Measurements from ENCODE around the gene ELAVL1.

Gene ELAVL1

DNA sequence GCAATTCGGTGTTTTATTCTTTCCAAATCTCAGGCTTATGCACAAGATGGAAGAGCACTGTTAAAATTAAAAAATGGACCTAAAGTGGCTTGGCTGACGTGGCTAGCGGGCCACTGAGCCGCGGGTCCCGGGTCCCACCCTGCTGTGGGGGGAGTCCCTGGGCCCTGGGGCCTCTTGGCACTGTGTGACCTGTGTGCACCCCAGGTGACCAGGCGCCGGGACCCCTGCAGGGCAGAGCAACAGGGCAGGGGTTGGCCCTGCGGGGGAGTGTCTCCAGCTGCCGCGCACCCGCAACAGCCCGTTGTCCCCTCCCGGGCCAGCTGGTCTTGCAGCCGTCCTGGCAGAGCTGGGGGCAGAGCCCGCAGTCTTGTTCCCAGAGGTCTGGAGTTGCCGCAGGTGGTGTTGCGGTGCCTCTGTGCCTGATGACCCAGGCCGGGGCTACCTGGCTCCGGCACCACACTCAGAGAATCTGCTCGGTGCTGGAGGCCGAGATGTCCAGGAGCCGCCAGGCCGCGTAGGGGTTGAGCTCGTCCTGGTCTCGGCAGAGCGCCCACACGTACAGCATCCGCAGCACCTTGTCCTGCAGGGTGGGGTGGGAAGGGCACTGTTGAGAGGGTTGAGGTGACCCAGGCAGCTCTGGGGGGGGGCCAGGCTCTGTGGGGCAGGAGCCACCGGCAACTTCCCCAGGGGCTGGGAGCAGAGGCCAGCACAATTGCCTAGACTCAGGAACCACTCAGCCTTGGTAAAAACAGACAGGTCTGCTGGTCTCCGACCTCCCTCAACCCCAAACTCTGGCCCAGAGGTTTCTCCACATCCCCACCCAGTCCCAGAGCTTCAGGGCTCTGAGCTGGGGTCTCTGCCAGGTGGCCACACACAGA, 78.5 kb downstream of the ELAVL1 start:
- TF ChIP-seq, protein P1, sequence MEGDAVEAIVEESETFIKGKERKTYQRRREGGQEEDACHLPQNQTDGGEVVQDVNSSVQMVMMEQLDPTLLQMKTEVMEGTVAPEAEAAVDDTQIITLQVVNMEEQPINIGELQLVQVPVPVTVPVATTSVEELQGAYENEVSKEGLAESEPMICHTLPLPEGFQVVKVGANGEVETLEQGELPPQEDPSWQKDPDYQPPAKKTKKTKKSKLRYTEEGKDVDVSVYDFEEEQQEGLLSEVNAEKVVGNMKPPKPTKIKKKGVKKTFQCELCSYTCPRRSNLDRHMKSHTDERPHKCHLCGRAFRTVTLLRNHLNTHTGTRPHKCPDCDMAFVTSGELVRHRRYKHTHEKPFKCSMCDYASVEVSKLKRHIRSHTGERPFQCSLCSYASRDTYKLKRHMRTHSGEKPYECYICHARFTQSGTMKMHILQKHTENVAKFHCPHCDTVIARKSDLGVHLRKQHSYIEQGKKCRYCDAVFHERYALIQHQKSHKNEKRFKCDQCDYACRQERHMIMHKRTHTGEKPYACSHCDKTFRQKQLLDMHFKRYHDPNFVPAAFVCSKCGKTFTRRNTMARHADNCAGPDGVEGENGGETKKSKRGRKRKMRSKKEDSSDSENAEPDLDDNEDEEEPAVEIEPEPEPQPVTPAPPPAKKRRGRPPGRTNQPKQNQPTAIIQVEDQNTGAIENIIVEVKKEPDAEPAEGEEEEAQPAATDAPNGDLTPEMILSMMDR (IDR thresholded peaks at IDR 0.05; ENCODE audit: control insufficient read depth, extremely low read depth, insufficient read depth): no peak
- no peak overlapping the region for H3K4me3 ChIP-seq (ENCODE audit: low read depth, low read length)

DNA sequence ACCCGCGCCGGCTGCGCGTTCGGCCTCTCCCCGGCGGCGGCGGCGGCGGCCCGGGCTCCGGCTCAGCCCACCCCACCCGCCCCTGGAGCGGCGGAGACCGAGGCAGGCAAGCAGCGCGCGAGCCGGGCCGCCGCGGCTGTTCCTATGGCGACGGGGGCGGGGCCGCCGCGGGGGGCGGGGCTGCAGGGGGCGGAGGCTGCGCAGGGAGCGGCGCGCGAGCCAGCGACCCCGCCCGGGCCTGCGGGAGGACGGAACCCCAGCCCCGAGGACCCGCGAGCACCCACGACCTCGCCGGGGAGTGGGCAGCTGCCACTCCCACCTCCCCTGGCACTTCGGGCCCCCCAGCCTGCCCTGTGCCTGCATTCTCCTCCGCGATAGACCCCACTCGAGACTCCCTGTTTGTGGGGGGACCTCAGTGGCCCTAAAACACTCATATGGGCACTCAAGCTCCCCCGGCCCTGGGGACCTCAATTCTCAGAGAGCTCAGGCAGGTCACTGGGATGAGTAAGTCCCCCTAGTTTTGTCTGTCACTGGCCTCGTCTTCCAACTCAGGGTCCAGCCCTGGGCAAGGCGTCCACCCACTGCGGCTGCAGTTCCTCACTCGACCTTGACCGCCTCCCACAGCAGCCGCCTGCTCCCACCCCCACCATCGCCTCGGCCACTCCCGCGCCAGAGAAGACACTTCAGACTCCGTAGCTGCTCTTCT, 79.3 kb downstream of the ELAVL1 start, which contains the start of gene CTXN1:
Gene CTXN1 (minus strand): TSS at position 115 of the 706 bp plus-strand sequence. CDS start 597 bp downstream, outside the sequence.
- TF ChIP-seq, protein P1 (IDR thresholded peaks at IDR 0.05; ENCODE audit: control insufficient read depth, extremely low read depth, insufficient read depth): no peak
- H3K4me3 ChIP-seq (ENCODE audit: low read depth, low read length): peak within 1 kb of the TSS; percentile 41
- DNase-seq (ENCODE audit: low read depth): no peak

More for the DNA sequence above, 78.5 kb downstream of the ELAVL1 start:
- no peak for DNase-seq (ENCODE audit: low read depth)

DNA sequence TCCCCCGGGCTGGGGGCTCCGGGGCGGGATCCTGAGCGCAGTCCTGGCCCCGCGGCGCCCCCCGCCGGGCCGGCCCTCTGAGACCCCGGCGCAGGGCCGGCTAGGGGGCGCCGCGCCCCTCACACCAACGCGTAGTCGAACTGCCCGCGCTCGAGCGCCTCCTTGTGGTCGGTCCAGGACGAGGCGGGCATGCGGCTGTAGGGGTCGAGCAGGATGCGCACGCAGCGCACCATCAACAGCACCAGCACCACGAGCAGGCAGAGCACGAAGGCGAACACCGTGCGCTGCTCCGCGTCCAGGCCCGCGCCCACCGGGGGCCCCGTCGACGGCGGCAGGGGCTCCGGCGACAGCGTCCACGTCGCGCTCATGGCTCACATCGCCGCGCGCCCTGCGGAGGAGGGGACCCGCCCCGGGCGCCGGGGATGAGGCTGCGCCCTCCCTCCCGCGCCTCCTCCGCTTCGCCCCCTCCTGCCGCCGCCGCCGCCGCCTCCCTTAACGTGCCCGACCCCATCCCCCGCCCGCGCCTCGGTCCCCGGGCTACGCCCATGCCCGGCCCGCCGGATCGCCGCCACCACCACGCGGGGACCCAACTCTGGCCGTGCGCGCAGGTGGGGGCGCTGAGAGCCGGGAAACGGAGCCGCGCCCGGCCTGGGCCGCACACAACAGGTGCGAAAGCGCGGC, 80.1 kb downstream of the ELAVL1 start:
- peak overlapping the region; percentile 41 for H3K4me3 ChIP-seq (ENCODE audit: low read depth, low read length)
- TF ChIP-seq, protein P1 (IDR thresholded peaks at IDR 0.05; ENCODE audit: control insufficient read depth, extremely low read depth, insufficient read depth): peak; percentile 93
- no peak for DNase-seq (ENCODE audit: low read depth)

DNA sequence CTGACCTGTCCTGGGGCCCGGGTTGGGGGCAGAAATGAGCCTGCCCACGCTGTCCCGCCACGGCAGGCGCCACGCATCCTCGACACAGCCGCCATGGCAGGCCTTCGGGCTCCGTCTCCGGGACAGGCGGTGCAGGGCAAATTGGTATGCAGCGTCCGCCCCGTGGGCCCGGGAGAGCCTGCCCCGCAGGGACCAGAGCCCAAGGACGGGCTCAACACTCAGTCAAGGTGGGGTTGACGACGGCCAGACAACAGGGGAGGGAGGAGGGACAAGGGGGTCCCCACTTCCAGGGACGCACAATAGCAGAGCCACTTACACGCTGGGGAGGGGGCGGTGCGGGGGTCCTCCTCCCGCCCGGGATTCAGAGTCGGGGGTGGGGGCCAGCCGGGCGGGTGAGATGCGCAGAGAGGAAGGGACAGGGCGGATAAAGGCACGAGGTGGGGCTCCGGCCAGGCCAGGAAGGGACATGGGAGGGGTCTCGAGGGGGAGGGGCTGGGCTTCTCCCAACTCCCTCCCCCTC, 80.7 kb downstream of the ELAVL1 start:
- DNase-seq (ENCODE audit: low read depth): no peak
- H3K4me3 ChIP-seq (ENCODE audit: low read depth, low read length): peak overlapping the region; percentile 27; the same call in 1 of the 2 replicates
- TF ChIP-seq, protein P1 (IDR thresholded peaks at IDR 0.05; ENCODE audit: control insufficient read depth, extremely low read depth, insufficient read depth): no peak

DNA sequence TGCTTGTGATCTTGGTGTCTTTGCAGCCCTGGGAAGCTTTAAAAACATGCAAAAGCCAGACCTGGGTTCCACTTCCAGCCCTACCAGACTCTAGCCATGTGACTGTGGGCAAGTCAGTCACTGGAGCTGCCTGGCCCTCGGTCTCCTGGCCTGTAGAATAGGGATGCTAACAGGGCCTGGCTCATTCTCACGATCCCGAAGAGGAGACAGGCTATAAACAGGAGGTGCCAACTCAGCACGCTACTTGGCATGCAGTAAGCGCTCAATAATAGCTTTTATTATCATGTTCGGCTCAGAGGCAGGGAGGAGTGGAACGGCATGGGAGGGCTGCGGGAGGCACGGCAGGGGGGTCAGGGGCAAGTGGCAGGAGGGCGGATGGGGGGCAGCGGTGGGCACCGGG, 81.2 kb downstream of the ELAVL1 start:
- H3K4me3 ChIP-seq (ENCODE audit: low read depth, low read length): no peak overlapping the region
- TF ChIP-seq, protein P1 (IDR thresholded peaks at IDR 0.05; ENCODE audit: control insufficient read depth, extremely low read depth, insufficient read depth): no peak
- DNase-seq (ENCODE audit: low read depth): no peak

All from LNCaP clone FGC (cell line).